Measurements from ENCODE around the gene RAP2B. TPM values are rescaled to one million over a fixed set of nuclear protein-coding genes. Genes with fewer than 3 reads are reported as not detected.
"Not testable (repeated sequence)": the region's sequence is repeated elsewhere in the genome, so short reads cannot be mapped to it uniquely, and the experiment has no call there.

Gene RAP2B
- total RNA-seq, 1 donor = 11.2 TPM

DNA sequence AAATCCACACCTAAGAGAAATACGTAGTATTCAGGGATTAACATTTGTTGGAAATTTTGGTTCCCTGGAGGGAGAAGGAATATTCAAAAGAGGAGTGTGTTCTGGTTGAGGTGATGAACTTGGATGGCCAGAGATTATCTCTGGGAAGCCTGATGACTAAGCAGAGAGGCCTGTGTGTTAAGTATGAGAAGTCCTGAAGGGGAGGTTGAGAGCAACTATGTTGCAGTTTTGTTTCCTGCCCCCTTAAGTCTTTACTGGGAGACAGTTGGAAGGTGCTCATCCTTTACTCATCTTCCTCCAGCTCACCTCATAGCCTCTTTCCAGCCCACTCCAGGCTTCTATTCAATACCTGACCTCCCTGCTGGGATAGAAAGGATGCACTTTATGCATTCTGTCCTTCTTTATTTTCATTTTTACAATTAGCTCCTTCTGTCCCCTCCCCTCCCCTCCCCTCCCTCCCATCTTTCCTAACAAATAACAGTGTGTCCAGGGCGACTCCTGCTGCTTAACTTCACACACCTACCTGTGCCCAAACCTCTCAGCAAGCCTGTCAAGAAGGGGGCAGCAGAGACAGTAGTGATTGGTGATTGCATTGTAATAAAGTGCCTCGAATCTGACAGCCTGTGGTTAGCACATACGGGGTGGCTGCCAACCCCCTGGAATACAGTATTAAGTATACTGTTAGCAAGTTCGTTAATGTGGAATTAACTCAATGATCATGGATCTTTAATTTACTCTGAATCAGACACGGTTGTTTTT is 11.9 kb downstream of the RAP2B start:
- TF ChIP-seq, protein P1, sequence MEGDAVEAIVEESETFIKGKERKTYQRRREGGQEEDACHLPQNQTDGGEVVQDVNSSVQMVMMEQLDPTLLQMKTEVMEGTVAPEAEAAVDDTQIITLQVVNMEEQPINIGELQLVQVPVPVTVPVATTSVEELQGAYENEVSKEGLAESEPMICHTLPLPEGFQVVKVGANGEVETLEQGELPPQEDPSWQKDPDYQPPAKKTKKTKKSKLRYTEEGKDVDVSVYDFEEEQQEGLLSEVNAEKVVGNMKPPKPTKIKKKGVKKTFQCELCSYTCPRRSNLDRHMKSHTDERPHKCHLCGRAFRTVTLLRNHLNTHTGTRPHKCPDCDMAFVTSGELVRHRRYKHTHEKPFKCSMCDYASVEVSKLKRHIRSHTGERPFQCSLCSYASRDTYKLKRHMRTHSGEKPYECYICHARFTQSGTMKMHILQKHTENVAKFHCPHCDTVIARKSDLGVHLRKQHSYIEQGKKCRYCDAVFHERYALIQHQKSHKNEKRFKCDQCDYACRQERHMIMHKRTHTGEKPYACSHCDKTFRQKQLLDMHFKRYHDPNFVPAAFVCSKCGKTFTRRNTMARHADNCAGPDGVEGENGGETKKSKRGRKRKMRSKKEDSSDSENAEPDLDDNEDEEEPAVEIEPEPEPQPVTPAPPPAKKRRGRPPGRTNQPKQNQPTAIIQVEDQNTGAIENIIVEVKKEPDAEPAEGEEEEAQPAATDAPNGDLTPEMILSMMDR (IDR thresholded peaks at IDR 0.05; ENCODE audit: insufficient read depth, low read depth, low read length) = no peak
- H3K4me3 ChIP-seq (ENCODE audit: low read depth, low read length) = no peak overlapping the region
- peak; percentile 55 for DNase-seq (ENCODE audit: low read depth)

DNA sequence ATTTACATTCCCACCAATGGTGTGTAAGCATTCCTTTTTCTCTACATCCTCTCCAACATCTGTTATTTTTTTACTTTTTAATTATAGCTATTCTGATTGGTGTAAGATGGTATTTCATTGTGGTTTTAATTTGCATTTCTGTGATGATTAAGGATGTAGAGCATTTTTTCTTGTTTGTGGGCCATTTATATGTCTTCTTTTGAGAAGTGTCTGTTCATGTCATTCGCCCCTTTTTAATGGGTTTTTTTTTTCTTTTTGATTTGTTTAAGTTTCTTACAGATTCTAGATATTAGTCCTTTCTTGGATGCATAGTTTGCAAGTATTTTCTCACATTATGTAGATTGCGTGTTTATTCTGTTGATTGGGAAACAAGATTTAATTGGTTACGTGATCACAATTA is 14.2 kb downstream of the RAP2B start:
- TF ChIP-seq, protein P1 (IDR thresholded peaks at IDR 0.05; ENCODE audit: insufficient read depth, low read depth, low read length) = no peak
- DNase-seq (ENCODE audit: low read depth) = no peak
- no peak overlapping the region for H3K4me3 ChIP-seq (ENCODE audit: low read depth, low read length)

DNA sequence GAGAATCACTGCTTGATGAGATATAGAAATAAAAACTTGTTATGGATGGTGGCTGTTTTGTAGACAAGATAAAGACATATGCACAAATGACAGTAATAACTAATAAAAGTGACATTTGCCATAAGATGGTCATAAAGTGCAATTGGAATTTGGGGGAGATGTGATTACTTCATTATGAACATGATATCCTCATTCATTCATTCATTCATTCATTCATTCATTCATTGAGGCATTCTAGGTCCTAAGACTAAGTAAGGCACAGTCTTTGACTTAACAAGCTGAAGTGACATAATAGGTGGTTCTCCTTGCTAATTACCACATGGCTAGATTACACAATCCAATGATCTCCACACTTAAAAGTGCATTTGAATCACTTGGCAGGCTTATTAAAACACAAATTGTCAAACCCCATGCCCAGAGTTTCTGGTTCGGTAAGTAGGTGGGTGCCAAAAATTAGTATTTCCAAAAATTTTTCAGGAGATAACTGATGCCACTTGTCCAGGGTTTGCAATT is 18.9 kb downstream of the RAP2B start:
- peak; percentile 54 for DNase-seq (ENCODE audit: low read depth)
- TF ChIP-seq, protein P1 (IDR thresholded peaks at IDR 0.05; ENCODE audit: insufficient read depth, low read depth, low read length) = no peak
- no peak overlapping the region for H3K4me3 ChIP-seq (ENCODE audit: low read depth, low read length)

DNA sequence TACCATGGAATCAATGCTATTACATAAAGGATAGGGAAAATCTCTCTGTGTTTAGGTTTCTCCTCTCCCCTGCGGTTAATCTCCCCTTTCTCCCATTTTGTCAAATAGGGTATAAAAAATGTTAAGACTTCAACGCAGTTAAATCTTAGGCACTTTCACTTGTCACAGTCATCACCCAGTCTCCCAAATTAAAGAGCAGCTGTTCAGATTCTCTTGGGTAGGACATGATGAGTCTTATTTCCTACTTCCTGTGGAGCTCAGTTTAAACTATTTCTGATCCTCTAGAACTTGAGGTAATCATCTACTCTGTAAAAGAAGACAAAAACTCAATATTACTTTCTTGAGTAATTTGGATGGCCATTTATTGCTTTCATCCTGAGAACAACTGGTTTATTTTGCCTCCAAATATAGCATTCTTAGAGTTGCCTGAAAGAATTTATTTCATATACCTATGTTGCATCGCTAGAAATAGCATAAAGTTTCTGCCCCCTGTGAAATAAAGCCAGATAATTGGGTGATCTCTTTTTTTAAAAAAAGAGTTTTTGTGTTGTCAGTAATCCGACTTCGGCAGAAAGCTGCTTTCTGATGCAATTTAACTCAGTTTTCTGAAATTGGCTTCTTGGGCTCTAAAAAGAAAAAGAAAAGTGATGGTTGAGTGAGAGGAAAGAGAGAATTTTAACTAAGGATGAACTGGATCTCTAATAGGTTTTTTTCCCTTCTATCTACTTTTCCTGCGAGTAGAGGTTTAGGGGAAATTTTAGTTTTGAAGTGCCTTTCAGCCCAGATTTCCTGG is 20.7 kb downstream of the RAP2B start:
- DNase-seq (ENCODE audit: low read depth) = no peak
- no peak overlapping the region for H3K4me3 ChIP-seq (ENCODE audit: low read depth, low read length)

DNA sequence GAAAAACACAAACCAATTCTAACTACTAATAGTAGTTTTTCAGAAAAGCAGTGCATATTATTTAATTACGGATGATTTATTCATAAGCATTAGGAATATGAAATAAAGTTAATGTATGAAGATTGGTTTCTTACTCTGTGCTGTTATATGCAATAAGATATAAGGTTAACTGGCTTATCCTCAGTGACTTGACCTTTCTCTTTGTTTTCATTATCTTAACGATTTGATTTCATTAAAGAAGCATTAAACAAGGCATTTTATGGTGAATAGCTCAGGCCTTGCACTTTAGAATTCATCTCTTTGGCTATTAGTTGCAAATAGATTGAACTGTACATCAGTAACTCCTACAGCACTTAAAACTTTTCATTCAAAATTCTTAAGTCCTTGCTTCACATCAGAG is 28.9 kb downstream of the RAP2B start:
- TF ChIP-seq, protein P1 (IDR thresholded peaks at IDR 0.05; ENCODE audit: insufficient read depth, low read depth, low read length) = no peak
- H3K4me3 ChIP-seq (ENCODE audit: low read depth, low read length) = no peak overlapping the region
- no peak for DNase-seq (ENCODE audit: low read depth)

More for the DNA sequence above, 20.7 kb downstream of the RAP2B start:
- TF ChIP-seq, protein P1 (IDR thresholded peaks at IDR 0.05; ENCODE audit: insufficient read depth, low read depth, low read length) = no peak

DNA sequence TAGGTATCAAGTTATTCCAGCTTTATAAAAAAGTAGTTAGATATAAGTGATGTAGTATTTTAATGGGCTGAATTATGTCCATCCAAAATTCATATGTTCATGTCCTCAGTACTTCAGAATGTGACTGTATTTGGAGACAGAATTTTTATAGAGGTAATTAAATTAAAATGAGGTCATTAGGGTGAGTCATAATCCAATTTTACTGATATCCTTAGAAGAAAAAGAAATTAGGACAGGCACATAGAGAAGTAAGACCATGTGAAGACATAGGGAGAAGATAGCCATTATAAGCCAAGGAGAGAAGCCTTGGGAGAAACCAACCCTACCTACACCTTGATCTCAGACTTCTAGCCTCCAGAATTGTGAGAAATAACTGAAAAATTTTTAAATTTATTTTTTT is 30.3 kb downstream of the RAP2B start:
- TF ChIP-seq, protein P1 (IDR thresholded peaks at IDR 0.05; ENCODE audit: insufficient read depth, low read depth, low read length) = no peak
- H3K4me3 ChIP-seq (ENCODE audit: low read depth, low read length) = no peak overlapping the region
- DNase-seq (ENCODE audit: low read depth) = no peak

DNA sequence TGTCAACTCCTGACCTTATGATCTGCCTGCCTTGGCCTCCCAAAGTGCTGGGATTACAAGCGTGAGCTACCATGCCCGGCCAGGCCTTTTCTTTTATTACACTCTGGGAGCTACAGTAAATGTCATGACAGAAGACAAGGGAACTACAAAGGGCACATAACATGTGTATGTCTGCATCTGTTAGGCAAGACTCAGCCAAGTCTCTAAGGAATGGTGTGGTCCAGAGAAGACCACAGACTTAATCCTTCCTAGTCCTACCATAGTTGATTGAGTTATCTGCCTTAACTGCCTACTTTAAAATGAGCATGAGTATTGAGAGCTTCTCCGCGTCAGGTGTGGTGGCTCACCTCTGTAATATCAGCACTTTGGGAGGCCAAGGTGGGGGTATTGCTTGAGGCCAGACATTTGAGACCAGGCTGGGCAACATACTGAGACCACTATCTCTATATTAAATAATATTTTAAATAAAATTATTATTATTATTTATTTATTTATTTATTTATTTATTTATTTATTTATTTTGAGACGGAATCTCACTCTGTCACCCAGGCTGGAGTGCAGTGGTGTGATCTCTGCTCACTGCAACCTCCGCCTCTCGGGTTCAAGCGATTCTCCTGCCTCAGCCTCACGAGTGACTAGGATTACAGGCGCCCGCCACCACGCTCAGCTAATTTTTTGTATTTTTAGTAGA is 31.9 kb downstream of the RAP2B start:
- not testable (repeated sequence) for DNase-seq (ENCODE audit: low read depth); H3K4me3 ChIP-seq (ENCODE audit: low read depth, low read length)

Measured in fibroblast of villous mesenchyme (primary cell).